SK-N-MC (cell line): ENCODE measurements around the gene JUND.

Experiments used
- EZH2 ChIP-seq: fragments of 200-600 bp; sonication (generic); IDR thresholded peaks from one replicate; pipeline ENCODE4 v1.6.1; 2017; ENCODE audit warnings: antibody characterized with exemption
- FOXP2 ChIP-seq: optimal IDR thresholded peaks from 2 replicates; pipeline ENCODE3; 2011; ENCODE audit warnings: mild to moderate bottlenecking, moderate library complexity; ENCODE audit not compliant: insufficient read depth; ENCODE audit errors: extremely low read length, control extremely low read depth
- POLR2AphosphoS5 ChIP-seq: IDR thresholded peaks from 2 replicates; pipeline ENCODE4 v1.6.1; 2012; ENCODE audit warnings: mild to moderate bottlenecking, low read depth, low read length, borderline replicate concordance

- TF ChIP-seq EZH2 (no peak), POLR2AphosphoS5 (no peak), FOXP2 (no peak)
These were observed 13.0 kb upstream of the JUND start for GRCh38 chr19:18294467-18294864.
